Prostate gland (tissue), 2 donors: Measurements from ENCODE around the gene TREM1. TPM values are rescaled to one million over a fixed set of nuclear protein-coding genes. Genes with fewer than 3 reads are reported as not detected.
"Not testable (repeated sequence)": the region's sequence is repeated elsewhere in the genome, so short reads cannot be mapped to it uniquely, and the experiment has no call there.

Experiments
- DNase-seq: peaks from one replicate; pipeline ENCODE4 v3.0.0-alpha.2; 2019; ENCODE audit warnings: low spot score
- H3K27ac ChIP-seq, 2 donors: fragments of 200-600 bp; sonication (generic); 2 replicates each; pipeline ENCODE4 v1.5.1; 2017 to 2019
- H3K27me3 ChIP-seq: fragments of 200-600 bp; sonication (generic); replicated peaks from 2 replicates; pipeline ENCODE4 v1.5.1; 2019; ENCODE audit not compliant: insufficient read depth
- H3K36me3 ChIP-seq, 2 donors: fragments of 200-600 bp; sonication (generic); 1 replicate in 1 of 2; 2 replicates in 1 of 2; pipeline versions ENCODE4 v1.5.1 to v1.8.1; 2017 to 2019
- H3K4me1 ChIP-seq: fragments of 200-600 bp; sonication (generic); replicated peaks from 2 replicates; pipeline ENCODE4 v1.5.1; 2019
- H3K4me3 ChIP-seq, 2 donors: fragments of 200-600 bp; sonication (generic); 2 replicates each; pipeline ENCODE4 v1.5.1; 2017 to 2019
- H3K9me3 ChIP-seq: fragments of 200-600 bp; sonication (generic); 2 replicates; pipeline ENCODE4 v1.5.1; 2017
- POLR2A ChIP-seq: fragments of 450-650 bp; IDR thresholded peaks from one replicate; pipeline ENCODE4 v1.6.1; 2016; ENCODE audit warnings: antibody characterized with exemption, mild to moderate bottlenecking
- POLR2AphosphoS5 ChIP-seq: sonication (generic); formaldehyde crosslinking; IDR thresholded peaks from one replicate; pipeline ENCODE4 v1.6.1; 2017; ENCODE audit warnings: antibody characterized with exemption
- WGBS: methylation state at CpG from one replicate; pipeline ENCODE4 v1.1.5; 2018; 5-methylcytosine and 5-hydroxymethylcytosine counted together
- intact Hi-C: fragments of 100-400 bp; cut with DNase I; formaldehyde crosslinking; loops from one replicate; pipeline ENCODE4 v1.14.2; 2022
- total RNA-seq, 2 donors: library from RNA; depleted of rRNA; stranded (reverse); fragments of >200 nt; gene quantifications; one replicate each; pipeline ENCODE4 v1.1.0, GENCODE V29; 2016
- TF ChIP-seq, protein P1 (sequence below), 4 experiments: fragments of 200-600 bp in 2 of 4; fragments of 450-650 bp in 2 of 4; sonication (generic) in 2 of 4; IDR thresholded peaks; 1 replicate in 3 of 4; 2 replicates in 1 of 4; pipeline ENCODE4 v1.5.1; 2016 to 2019; ENCODE audit warnings: antibody characterized with exemption in 4 of 4, mild to moderate bottlenecking in 2 of 4, moderate library complexity in 2 of 4

TREM1 gene
- total RNA-seq, 2 donors from 2014 or later: not detected

DNA sequence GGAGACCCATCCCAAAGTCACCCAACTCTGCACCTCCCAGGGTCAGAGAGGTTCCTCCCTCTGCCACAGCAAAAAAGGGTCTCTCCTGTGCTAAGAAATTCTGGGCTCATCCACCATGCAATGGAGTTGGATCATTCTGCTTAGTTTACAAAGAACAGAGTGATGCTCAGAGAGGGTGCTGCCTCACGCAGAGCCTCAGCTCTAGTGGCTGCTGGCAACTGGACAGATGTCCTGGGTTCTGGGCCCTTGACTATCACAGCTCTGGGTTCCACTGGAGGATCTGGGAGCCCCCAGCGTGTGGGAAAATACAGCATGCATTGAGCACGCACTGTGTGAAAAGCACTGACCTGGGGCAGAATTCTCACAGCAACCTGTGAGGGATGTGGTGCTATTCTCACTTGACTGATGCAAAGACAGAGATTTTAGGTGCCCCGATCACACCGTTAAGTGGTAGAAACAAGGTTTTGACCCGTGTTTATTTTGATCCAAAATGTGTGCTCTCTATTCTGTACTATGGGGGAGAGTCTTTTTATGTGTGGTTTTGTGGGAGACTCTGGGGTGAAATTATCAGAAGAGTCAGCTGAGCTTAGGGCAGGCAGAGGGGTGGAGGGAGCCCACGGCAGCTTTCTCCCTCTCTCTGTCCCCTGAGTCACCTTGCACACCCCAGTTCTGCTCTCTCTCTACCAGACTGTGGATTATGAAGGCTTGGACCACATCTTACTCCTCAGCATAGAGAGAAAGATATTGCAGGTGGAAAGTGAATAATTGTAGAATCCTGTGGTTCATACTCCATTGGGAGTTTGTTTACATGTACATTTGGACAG lies 38.4 kb downstream of the TREM1 start:
- 75% methylated on average over 7 of the region's 7 CpGs for WGBS
- TF ChIP-seq POLR2A: no peak
- no peak for TF ChIP-seq POLR2AphosphoS5
- TF ChIP-seq, protein P1, sequence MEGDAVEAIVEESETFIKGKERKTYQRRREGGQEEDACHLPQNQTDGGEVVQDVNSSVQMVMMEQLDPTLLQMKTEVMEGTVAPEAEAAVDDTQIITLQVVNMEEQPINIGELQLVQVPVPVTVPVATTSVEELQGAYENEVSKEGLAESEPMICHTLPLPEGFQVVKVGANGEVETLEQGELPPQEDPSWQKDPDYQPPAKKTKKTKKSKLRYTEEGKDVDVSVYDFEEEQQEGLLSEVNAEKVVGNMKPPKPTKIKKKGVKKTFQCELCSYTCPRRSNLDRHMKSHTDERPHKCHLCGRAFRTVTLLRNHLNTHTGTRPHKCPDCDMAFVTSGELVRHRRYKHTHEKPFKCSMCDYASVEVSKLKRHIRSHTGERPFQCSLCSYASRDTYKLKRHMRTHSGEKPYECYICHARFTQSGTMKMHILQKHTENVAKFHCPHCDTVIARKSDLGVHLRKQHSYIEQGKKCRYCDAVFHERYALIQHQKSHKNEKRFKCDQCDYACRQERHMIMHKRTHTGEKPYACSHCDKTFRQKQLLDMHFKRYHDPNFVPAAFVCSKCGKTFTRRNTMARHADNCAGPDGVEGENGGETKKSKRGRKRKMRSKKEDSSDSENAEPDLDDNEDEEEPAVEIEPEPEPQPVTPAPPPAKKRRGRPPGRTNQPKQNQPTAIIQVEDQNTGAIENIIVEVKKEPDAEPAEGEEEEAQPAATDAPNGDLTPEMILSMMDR (IDR thresholded peaks at IDR 0.05): no peak
- intact Hi-C loops: no loop called here
- no peak overlapping the region for H3K27ac ChIP-seq
- H3K4me3 ChIP-seq: no peak overlapping the region
- no peaks in the 10 kb centered on the region for H3K9me3 ChIP-seq
- no peak for DNase-seq
- no peaks in the 10 kb centered on the region for H3K36me3 ChIP-seq
- no peaks in the 10 kb centered on the region for H3K27me3 ChIP-seq
- no peaks in the 10 kb centered on the region for H3K4me1 ChIP-seq

DNA sequence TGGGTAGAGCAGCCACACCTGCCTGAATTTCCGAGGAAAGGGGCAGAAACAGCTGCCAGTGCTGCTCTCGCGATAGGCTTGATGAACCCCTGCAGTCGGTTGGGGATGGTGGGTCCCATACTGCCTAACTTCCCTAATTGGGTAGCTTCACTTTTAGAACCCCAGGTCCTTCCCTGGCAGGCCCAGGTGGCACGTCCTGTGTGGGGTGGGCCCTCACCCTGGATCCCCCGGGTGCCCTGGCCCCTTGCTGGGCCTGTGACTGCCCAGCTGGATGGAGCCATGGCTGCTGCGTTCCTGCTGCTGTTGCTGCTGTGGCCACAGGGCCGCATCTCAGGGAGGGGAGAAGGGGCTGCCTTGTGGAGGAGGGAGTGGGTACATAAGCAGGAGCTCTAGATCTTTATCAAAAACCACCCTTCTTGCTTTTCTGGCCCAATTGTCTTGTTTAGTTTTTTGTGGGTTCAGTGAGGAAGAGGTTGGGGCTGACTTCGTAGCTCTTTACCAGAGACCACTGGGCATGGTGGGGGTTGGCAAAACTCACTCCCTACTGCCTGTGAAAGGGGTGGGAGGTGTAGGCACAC lies 39.1 kb downstream of the TREM1 start:
- no peak overlapping the region for H3K4me3 ChIP-seq
- H3K9me3 ChIP-seq: no peaks in the 10 kb centered on the region
- no peaks in the 10 kb centered on the region for H3K27me3 ChIP-seq
- H3K36me3 ChIP-seq: no peaks in the 10 kb centered on the region
- intact Hi-C loops: no loop called here
- H3K27ac ChIP-seq: no peak overlapping the region
- WGBS: 79% methylated on average over 9 of the region's 9 CpGs
- DNase-seq: no peak
- no peak for TF ChIP-seq POLR2A
- TF ChIP-seq, protein P1 (IDR thresholded peaks at IDR 0.05): no peak
- TF ChIP-seq POLR2AphosphoS5: no peak
- no peaks in the 10 kb centered on the region for H3K4me1 ChIP-seq

DNA sequence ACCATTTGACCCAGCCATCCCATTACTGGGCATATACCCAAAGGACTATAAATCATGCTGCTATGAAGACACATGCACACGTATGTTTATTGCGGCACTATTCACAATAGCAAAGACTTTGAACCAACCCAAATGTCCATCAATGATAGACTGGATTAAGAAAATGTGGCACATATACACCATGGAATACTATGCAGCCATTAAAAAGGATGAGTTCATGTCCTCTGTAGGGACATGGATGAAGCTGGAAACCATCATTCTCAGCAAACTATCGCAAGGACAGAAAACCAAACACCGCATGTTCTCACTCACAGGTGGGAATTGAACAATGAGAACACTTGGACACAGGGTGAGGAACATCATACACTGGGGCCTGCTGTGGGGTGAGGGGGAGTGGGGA lies 40.0 kb downstream of the TREM1 start:
- H3K27ac ChIP-seq, H3K27me3 ChIP-seq, H3K4me3 ChIP-seq, H3K9me3 ChIP-seq, H3K4me1 ChIP-seq, intact Hi-C loops, H3K36me3 ChIP-seq, DNase-seq: not testable (repeated sequence)
- 77% methylated on average over 4 of the region's 4 CpGs for WGBS

DNA sequence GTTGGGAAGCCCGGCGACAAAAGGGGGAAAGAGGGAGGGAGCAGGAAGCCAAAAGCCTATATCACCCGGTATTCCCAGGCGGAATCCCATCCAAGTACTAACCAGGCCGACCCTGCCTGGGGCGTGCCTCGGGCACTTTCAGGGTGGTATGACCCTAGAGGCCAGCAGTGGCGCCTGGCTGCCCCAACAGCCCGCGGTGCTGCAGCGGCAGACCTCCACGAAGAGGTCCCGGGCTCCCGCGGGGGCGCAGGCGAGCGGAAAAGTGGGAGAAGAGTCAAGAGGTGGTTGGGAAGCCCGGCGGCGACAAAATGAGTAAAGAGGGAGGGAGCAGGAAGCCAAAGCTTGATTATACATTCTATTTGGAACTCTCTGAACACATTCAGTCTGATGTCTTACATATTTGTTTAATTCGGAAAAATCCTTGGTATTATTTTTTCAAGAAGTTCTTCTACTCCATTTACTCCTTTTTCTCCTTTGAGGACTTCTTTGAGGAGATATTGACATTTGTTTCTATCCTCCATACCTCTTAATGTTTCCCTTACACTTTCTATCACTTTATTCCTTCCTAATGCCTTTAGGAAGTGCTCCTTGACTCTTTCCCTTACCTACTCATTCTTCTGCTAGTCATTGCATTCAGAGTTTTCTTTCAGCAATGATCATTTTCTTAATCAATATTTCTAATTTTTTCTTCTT lies 46.9 kb downstream of the TREM1 start:
- intact Hi-C loops: no loop called here
- Histone ChIP-seq H3K36me3 (no peaks in the 10 kb centered on the region), H3K4me3 (no peak overlapping the region), H3K4me1 (no peaks in the 10 kb centered on the region), H3K27ac (no peak overlapping the region), H3K9me3 (no peaks in the 10 kb centered on the region), H3K27me3 (no peaks in the 10 kb centered on the region)
- DNase-seq: no peak
- TF ChIP-seq POLR2AphosphoS5 (no peak), POLR2A (no peak)
- TF ChIP-seq, protein P1 (IDR thresholded peaks at IDR 0.05): no peak
- 12% methylated on average over 22 of the region's 22 CpGs for WGBS

DNA sequence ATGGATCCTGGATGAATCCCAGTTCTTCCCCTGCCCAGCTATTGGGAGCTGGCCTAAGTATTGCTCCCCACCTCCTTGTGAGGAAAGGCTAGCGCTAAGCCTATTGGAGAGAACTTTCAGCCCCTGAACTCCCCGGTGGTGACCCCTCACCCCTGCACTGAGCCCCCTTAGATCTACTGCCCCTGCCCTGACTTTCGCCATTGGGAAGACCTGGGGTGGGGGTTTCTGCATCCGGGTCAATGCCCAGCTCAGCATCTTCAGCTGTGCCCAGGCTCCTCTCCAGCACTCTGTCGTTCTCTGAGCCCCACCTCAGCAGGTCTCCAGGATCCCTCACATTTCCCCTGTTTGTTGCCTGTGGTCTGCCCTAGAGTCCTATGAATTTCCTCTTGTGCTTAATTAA lies 49.4 kb downstream of the TREM1 start:
- no peaks in the 10 kb centered on the region for H3K9me3 ChIP-seq
- no peaks in the 10 kb centered on the region for H3K27me3 ChIP-seq
- intact Hi-C loops: no loop called here
- no peak overlapping the region for H3K27ac ChIP-seq
- no peaks in the 10 kb centered on the region for H3K36me3 ChIP-seq
- no peak for DNase-seq
- WGBS: 77% methylated on average over 5 of the region's 5 CpGs
- no peak overlapping the region for H3K4me3 ChIP-seq
- H3K4me1 ChIP-seq: no peaks in the 10 kb centered on the region
- TF ChIP-seq, protein P1 (IDR thresholded peaks at IDR 0.05): no peak
- TF ChIP-seq POLR2A: no peak
- no peak for TF ChIP-seq POLR2AphosphoS5
